Measurements from ENCODE around the gene KCNMA1. TPM values are rescaled to one million over a fixed set of nuclear protein-coding genes. Genes with fewer than 3 reads are reported as not detected.

The KCNMA1 gene
- total and polyA plus RNA-seq, 10 of the 15 experiments (the other 5 are each of a cell fraction or from before 2014, with no cell fraction given) = 8.5 to 77.0 (median 21.3) TPM

- in situ Hi-C loops (cut with MboI) = no loop called here
- no peak overlapping the region for H3K4me3 ChIP-seq
- 24% methylated on average over 6 of the region's 6 CpGs for WGBS (ENCODE audit: insufficient coverage, insufficient replicate concordance, low lambda C conversion rate, missing lambda C conversion rate)
Measured at GRCh38 chr10:77614778-77615625, 22.6 kb downstream of the KCNMA1 start.

More at GRCh38 chr10:77614778-77615625, 22.6 kb downstream of the KCNMA1 start:
- no peak overlapping the region for H3K9ac ChIP-seq (ENCODE audit: control insufficient read depth, insufficient read depth, low read length)
- H3K79me2 ChIP-seq (ENCODE audit: control insufficient read depth, insufficient read depth, low read length) = no peaks in the 10 kb centered on the region
- no peaks in the 10 kb centered on the region for H3K9me3 ChIP-seq (replicated peaks; ENCODE audit: control insufficient read depth, insufficient read depth, low read length)
- H3K27me3 ChIP-seq (replicated peaks in 1 of 2; ENCODE audit: control insufficient read depth in 2 of 2, insufficient read depth in 2 of 2, low read length in 1 of 2) = no peaks in the 10 kb centered on the region; a peak in 1 of 4 replicates
- DNase-seq (ENCODE audit: low read depth, low spot score) (no peak), ATAC-seq (no peak), FAIRE-seq (no peak)
- H3K36me3 ChIP-seq (ENCODE audit: control insufficient read depth in 2 of 2, insufficient read depth in 2 of 2, low read length in 1 of 2) = no peaks in the 10 kb centered on the region
- no peak overlapping the region for H2AFZ ChIP-seq (ENCODE audit: control insufficient read depth, low read depth, low read length)
- CTCF ChIA-PET = interaction anchor here (1.5 to 2.6 kb wide), 6 partner anchors 9 to 142 kb away, joined by 4 to 19 read pairs (median 6); partner anchors contain the start of gene KCNMA1
- intact Hi-C loops (cut with micrococcal nuclease; ENCODE audit: unreplicated experiment) = no loop called here
- RAD21 ChIA-PET (ENCODE audit: unreplicated experiment) = interaction anchor here (1.2 to 2.8 kb wide), 10 partner anchors 8 to 439 kb away, joined by 3 to 37 read pairs (median 5); partner anchors contain the start of gene KCNMA1
- no peaks in the 10 kb centered on the region; the same call in 1 of the 2 replicates for H3K4me1 ChIP-seq (ENCODE audit: control insufficient read depth, insufficient read depth, low read length)
- no peak overlapping the region for H3K27ac ChIP-seq (ENCODE audit: control insufficient read depth, insufficient read depth)
- no peak for TF ChIP-seq NFYB (IDR thresholded peaks at IDR 0.05; ENCODE audit: insufficient read depth, low read depth, low read length)
- TF ChIP-seq RAD51 (IDR thresholded peaks at IDR 0.05) = no peak
- no peak for TF ChIP-seq LARP7 (IDR thresholded peaks at IDR 0.05)
- TF ChIP-seq CHD2 (IDR thresholded peaks at IDR 0.05; ENCODE audit: borderline replicate concordance, low read depth, low read length) = no peak
- no peak for TF ChIP-seq SIN3A (IDR thresholded peaks at IDR 0.05; ENCODE audit: low read depth, low read length)
- no peak for TF ChIP-seq MYC (IDR thresholded peaks at IDR 0.05; ENCODE audit: insufficient read depth, insufficient read length, insufficient replicate concordance, low read length, severe bottlenecking)
- TF ChIP-seq CUX1 (IDR thresholded peaks at IDR 0.05; ENCODE audit: insufficient replicate concordance, low read depth, low read length) = no peak
- no peak for TF ChIP-seq FOXM1 (IDR thresholded peaks at IDR 0.05; ENCODE audit: low read depth, low read length)
- TF ChIP-seq DPF2 (IDR thresholded peaks at IDR 0.05) = no peak
- TF ChIP-seq IRF4 (IDR thresholded peaks at IDR 0.05; ENCODE audit: low read depth, low read length) = no peak
- no peak for TF ChIP-seq EZH2 (IDR thresholded peaks at IDR 0.05; ENCODE audit: borderline replicate concordance, control insufficient read depth, low read depth, low read length)
- no peak for TF ChIP-seq ELK1 (IDR thresholded peaks at IDR 0.05; ENCODE audit: low read depth, low read length)
- no peak for TF ChIP-seq RB1 (IDR thresholded peaks at IDR 0.05; ENCODE audit: borderline replicate concordance)
- TF ChIP-seq MEF2A (IDR thresholded peaks at IDR 0.05; ENCODE audit: insufficient read depth, low read depth, low read length) = no peak
- TF ChIP-seq CREM (IDR thresholded peaks at IDR 0.05; ENCODE audit: low read depth) = no peak
- H3K4me2 ChIP-seq (ENCODE audit: control insufficient read depth, insufficient read depth) = no peak overlapping the region
- SMC1A ChIA-PET (ENCODE audit: uncharacterized antibody, unreplicated experiment) = interaction anchor here (1.0 to 3.0 kb wide), 12 partner anchors 8 to 226 kb away, joined by 3 to 27 read pairs (median 7); no protein-coding TSS in a partner anchor
- BruUV-seq (replicated peaks) = no TSS peak
- POLR2A ChIA-PET = interaction anchor here (1.1 to 2.6 kb wide), 6 partner anchors 8 to 95 kb away, joined by 3 to 15 read pairs (median 6); no protein-coding TSS in a partner anchor
- no peaks in the 10 kb centered on the region for H4K20me1 ChIP-seq (ENCODE audit: control insufficient read depth, insufficient read depth)
